Measurements from ENCODE around the gene TJP3.

The TJP3 gene

DNA sequence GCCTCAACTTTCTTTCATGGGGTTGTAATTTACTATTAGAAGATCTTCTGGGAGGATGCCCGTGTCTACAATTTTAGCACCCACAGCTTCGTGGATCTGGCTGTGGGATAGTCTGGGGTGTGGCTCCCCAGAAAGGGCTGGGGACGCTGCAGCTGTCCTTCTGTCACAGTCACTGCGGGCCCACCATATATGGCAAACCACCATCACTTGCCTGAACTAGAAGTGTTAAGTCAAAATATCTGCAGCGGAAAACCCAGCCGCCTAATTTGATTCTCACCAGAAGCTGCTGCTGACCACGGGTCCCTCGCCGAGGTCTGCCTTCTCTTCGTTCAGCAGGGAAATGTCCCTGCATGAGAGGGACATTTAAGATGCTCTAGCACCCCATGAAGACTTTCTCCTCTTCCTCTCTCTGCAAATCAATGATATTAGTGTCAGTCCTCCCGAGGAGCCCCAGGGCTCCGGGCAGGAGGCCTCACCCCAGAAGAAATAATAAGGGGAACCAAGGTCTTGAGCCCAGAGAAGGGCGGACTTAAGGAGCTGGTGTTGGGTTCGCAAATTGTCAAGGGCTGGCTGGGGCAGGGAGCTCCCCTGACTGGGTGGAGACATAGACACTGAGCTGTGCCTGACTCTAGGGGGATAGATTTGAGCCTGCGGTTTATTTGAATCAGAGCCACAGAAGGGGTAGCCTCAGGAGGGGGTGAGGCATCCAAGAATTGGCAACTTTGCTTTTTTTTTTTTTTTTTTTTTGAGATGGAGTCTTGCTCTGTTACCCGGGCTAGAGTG, 81.0 kb downstream of the TJP3 start:
- DNase-seq = no peak

DNA sequence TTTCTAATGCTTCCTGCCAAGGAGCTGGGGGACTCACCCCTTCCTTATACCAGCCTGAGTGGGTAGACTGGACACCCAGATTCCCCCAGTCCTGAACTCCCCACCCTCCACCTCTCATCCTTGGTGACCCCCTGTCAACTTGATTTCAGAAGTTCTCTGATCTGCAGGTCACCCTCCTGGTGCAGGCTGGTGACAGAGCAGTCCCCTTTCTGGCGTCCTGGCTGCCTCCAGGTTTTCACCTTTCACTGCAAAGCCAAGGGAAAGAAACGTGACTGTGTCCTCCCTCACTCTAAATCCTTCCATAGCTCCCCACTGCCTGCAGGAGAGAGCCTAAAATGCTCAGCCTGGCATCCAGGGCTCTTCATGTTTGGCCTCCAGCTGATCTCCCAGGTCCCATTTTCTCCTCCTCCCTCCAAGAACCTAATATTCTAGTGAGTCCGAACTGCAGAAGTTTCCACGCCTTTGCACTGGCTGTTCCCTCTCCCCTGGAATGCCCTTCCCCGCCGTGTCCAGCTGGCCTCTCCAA, 82.1 kb downstream of the TJP3 start:
- DNase-seq = no peak

- DNase-seq = no peak
These were observed 82.8 kb downstream of the TJP3 start for GRCh38 chr19:3790941-3791340.

- no peak for DNase-seq
These were observed 83.9 kb downstream of the TJP3 start for GRCh38 chr19:3792114-3792513.

DNA sequence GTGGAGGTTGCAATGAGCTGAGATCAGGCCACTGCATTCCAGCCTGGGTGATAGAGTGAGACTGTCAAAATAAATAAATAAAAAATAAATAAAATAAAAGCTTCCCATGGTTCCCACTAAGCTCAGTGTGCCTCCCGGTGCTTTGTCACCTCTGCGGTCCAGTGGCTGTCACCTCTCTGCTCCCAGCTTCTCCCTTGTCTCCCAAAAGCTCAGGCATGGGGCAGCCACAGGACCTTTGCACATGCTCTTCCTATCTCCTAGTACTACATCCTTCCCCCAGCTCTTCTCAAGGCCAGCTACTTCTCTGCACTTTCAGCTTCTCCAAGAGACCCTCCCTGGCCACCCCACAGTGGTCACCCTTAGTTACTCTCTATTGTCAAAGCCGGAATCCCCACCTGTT, 85.6 kb downstream of the TJP3 start:
- DNase-seq = no peak

GRCh38 chr19:3796358-3796757, 88.2 kb downstream of the TJP3 start:
- DNase-seq = no peak

- DNase-seq = no peak
These were observed 90.0 kb downstream of the TJP3 start for GRCh38 chr19:3798137-3798536.

Measured in NCI-H1105 (cell line).